A673 (cell line): ENCODE results near the gene SEPSECS. TPM values are rescaled to one million over a fixed set of nuclear protein-coding genes. Genes with fewer than 3 reads are reported as not detected.

Experiments used
- BruUV-seq: library from RNA; stranded (reverse); fragments of 400-500 nt; replicated peaks from 2 replicates; lab custom pipeline; 2021; lab: Mats Ljungman, UMichigan
- CTCF ChIA-PET: fragments of 300-600 bp; sonication (Branson Sonifier 250); formaldehyde crosslinking; loops from one replicate; lab custom pipeline; 2022; ENCODE audit warnings: antibody characterized with exemption; lab: Charles Lee
- POLR2A ChIA-PET: fragments of 300-600 bp; sonication (Branson Sonifier 250); formaldehyde crosslinking; loops from one replicate; lab custom pipeline; 2022; ENCODE audit warnings: antibody characterized with exemption; ENCODE audit not compliant: low non-redundant PET; lab: Charles Lee
- DNase-seq: peaks from one replicate; pipeline ENCODE4 v3.0.0-alpha.2; 2015; ENCODE audit warnings: low spot score
- H3K27ac ChIP-seq: fragments of 200-600 bp; sonication (generic); 2 replicates; pipeline ENCODE4 v1.5.1; 2016; ENCODE audit warnings: mixed run types, low read depth, mild to moderate bottlenecking, mixed read lengths, antibody characterized with exemption, low read length; ENCODE audit not compliant: poor library complexity, severe bottlenecking
- H3K27me3 ChIP-seq: fragments of 200-600 bp; sonication (generic); replicated peaks from 2 replicates; pipeline ENCODE4 v1.6.1; 2017; ENCODE audit warnings: mixed run types, low read depth, mild to moderate bottlenecking, mixed read lengths, antibody characterized with exemption, low read length; ENCODE audit not compliant: insufficient read depth, poor library complexity
- H3K36me3 ChIP-seq: fragments of 200-600 bp; sonication (generic); 2 replicates; pipeline ENCODE4 v1.6.1; 2016; ENCODE audit warnings: mixed run types, mild to moderate bottlenecking, mixed read lengths, antibody characterized with exemption, low read length; ENCODE audit not compliant: insufficient read depth, poor library complexity, severe bottlenecking
- H3K4me1 ChIP-seq: fragments of 200-600 bp; sonication (generic); 2 replicates; pipeline ENCODE4 v1.6.1; 2017; ENCODE audit warnings: mixed run types, mild to moderate bottlenecking, mixed read lengths, antibody characterized with exemption, low read length; ENCODE audit not compliant: insufficient read depth, poor library complexity, severe bottlenecking
- H3K4me3 ChIP-seq: fragments of 200-600 bp; sonication (generic); 2 replicates; pipeline ENCODE4 v1.5.1; 2016; ENCODE audit warnings: low read depth, mixed run types, mild to moderate bottlenecking, mixed read lengths, low read length; ENCODE audit not compliant: poor library complexity, severe bottlenecking
- H3K9me3 ChIP-seq: fragments of 200-600 bp; sonication (generic); 2 replicates; pipeline ENCODE4 v1.6.1; 2016; ENCODE audit warnings: mixed run types, low read depth, mild to moderate bottlenecking, mixed read lengths, antibody characterized with exemption, low read length; ENCODE audit not compliant: poor library complexity, severe bottlenecking
- CTCF ChIP-seq: fragments of 300-800, 200-600 bp; sonication (generic); conservative IDR thresholded peaks from 2 replicates; pipeline ENCODE4 v1.5.1; 2017; ENCODE audit warnings: low read depth, mild to moderate bottlenecking, antibody characterized with exemption, low read length, moderate library complexity, mixed read lengths
- EZH2 ChIP-seq: fragments of 200-600 bp; sonication (generic); IDR thresholded peaks from 2 replicates; pipeline ENCODE4 v1.6.1; 2017; ENCODE audit warnings: borderline replicate concordance, low read depth, mild to moderate bottlenecking, mixed read lengths, antibody characterized with exemption, low read length; ENCODE audit not compliant: poor library complexity, severe bottlenecking
- intact Hi-C: fragments of 100-400 bp; cut with micrococcal nuclease; formaldehyde crosslinking; loops from one replicate; pipeline ENCODE4 v1.10.0; 2022; ENCODE audit not compliant: unreplicated experiment
- total RNA-seq: library from RNA; stranded (reverse); gene quantifications from 2 replicates; pipeline ENCODE4 v1.2.3, GENCODE V29; 2021

SEPSECS gene
- total RNA-seq, 1 experiment from 2014 or later, result 11.6 TPM

GRCh38 chr4:25129917-25130316 lies 30.3 kb downstream of the SEPSECS start:
- BruUV-seq, result no TSS peak
- DNase-seq, result no peak
- intact Hi-C loops, result no loop called here
- Histone ChIP-seq H3K4me1 (peaks cover 5% of the 10 kb centered on the region), H3K4me3 (no peak overlapping the region), H3K9me3 (no peaks in the 10 kb centered on the region), H3K36me3 (no peaks in the 10 kb centered on the region), H3K27me3 (no peaks in the 10 kb centered on the region), H3K27ac (no peak overlapping the region)
- POLR2A ChIA-PET, result no interaction called here
- CTCF ChIA-PET, result no interaction called here
- TF ChIP-seq CTCF (no peak), EZH2 (no peak)

GRCh38 chr4:25128671-25129070 lies 31.6 kb downstream of the SEPSECS start:
- DNase-seq, result peak; percentile 80
- Histone ChIP-seq H3K36me3 (no peaks in the 10 kb centered on the region), H3K27me3 (no peaks in the 10 kb centered on the region), H3K4me3 (no peak overlapping the region), H3K27ac (no peak overlapping the region), H3K9me3 (no peaks in the 10 kb centered on the region), H3K4me1 (peaks cover 5% of the 10 kb centered on the region)
- TF ChIP-seq CTCF (no peak), EZH2 (no peak)
- ChIA-PET POLR2A (no interaction called here), CTCF (no interaction called here)
- intact Hi-C loops, result no loop called here
- no TSS peak for BruUV-seq

- intact Hi-C loops, result no loop called here
- Histone ChIP-seq H3K4me1 (no peaks in the 10 kb centered on the region), H3K27ac (no peak overlapping the region), H3K27me3 (no peaks in the 10 kb centered on the region), H3K4me3 (no peak overlapping the region), H3K9me3 (no peaks in the 10 kb centered on the region), H3K36me3 (no peaks in the 10 kb centered on the region)
- ChIA-PET CTCF (no interaction called here), POLR2A (no interaction called here)
- DNase-seq, result no peak
- no TSS peak for BruUV-seq
- TF ChIP-seq EZH2 (no peak), CTCF (no peak)
Measured at GRCh38 chr4:25123236-25123635, 37.0 kb downstream of the SEPSECS start.
